K562 (cell line): ENCODE data around the gene ETFRF1. TPM values are rescaled to one million over a fixed set of nuclear protein-coding genes. Genes with fewer than 3 reads are reported as not detected.

Source experiments
- ATAC-seq: fragments of 200-7000 bp; cut with Tn5 transposase; 3 replicates; pipeline ENCODE4 v1.9.1; 2020; ENCODE audit warnings: moderate library complexity
- BruUV-seq: library from RNA; stranded (reverse); fragments of 400-500 nt; replicated peaks from 2 replicates; lab custom pipeline; 2021; lab: Mats Ljungman, UMichigan
- CTCF ChIA-PET: fragments of 300-600 bp; formaldehyde crosslinking; extraction: SDS; loops from one replicate; lab custom pipeline; 2021; ENCODE audit warnings: low intra/inter-chr PET ratio; lab: Yijun Ruan, JAX
- POLR2A ChIA-PET: fragments of 300-600, 350-650 bp; sonication (Branson Sonifier 250); formaldehyde crosslinking; extraction: SDS; loops from one replicate; lab custom pipeline; 2021; ENCODE audit warnings: antibody characterized with exemption, inconsistent platforms; lab: Yijun Ruan, JAX
- DNase-seq, 4 experiments: peaks; one replicate each; pipeline versions ENCODE4 v3.0.0 to v3.0.0-alpha.2; 2011 to 2018; ENCODE audit warnings: low spot score in 3 of 4, mixed read lengths in 3 of 4; ENCODE audit errors: extremely low read depth in 1 of 4
- FAIRE-seq: peaks from 2 replicates; lab custom pipeline; 2011; peaks lifted over from hg19 to GRCh38; lab: Jason Lieb, UNC
- H2AFZ ChIP-seq: 2 replicates; pipeline ENCODE4 v1.6.0; 2011; ENCODE audit warnings: low read depth, low read length, control low read depth, inconsistent platforms
- H3K27ac ChIP-seq: fragments of 200-600 bp; 3 replicates; pipeline ENCODE4 v1.8.0; 2011; ENCODE audit warnings: low read depth, mild to moderate bottlenecking, control low read depth, inconsistent platforms, low read length, moderate library complexity, mixed read lengths; ENCODE audit errors: extremely low read depth
- H3K27me3 ChIP-seq, 2 experiments: fragments of 300-600 bp in 1 of 2; 2 replicates in 1 of 2; 3 replicates in 1 of 2; pipeline versions ENCODE4 v1.6.0 to v1.8.0; 2011; ENCODE audit warnings: inconsistent platforms in 2 of 2, low read length in 2 of 2, mild to moderate bottlenecking in 1 of 2, mixed read lengths in 1 of 2, moderate library complexity in 1 of 2; ENCODE audit not compliant: control insufficient read depth in 2 of 2, insufficient read depth in 2 of 2
- H3K36me3 ChIP-seq: fragments of 300-600 bp; 3 replicates; pipeline ENCODE4 v1.8.0; 2011; ENCODE audit warnings: mild to moderate bottlenecking, low read length, inconsistent platforms; ENCODE audit not compliant: control insufficient read depth, insufficient read depth
- H3K4me1 ChIP-seq, 2 experiments: fragments of 200-600 bp in 1 of 2; replicated peaks in 1 of 2; 2 replicates in 1 of 2; 3 replicates in 1 of 2; pipeline versions ENCODE4 v1.5.1 to v1.8.0; 2011; ENCODE audit warnings: inconsistent platforms in 2 of 2, low read length in 2 of 2, mild to moderate bottlenecking in 1 of 2, mixed read lengths in 1 of 2, moderate library complexity in 1 of 2; ENCODE audit not compliant: control insufficient read depth in 2 of 2, insufficient read depth in 2 of 2
- H3K4me2 ChIP-seq: 2 replicates; pipeline ENCODE4 v1.6.1; 2011; ENCODE audit warnings: low read length, control low read depth, inconsistent platforms, mixed read lengths; ENCODE audit not compliant: insufficient read depth
- H3K4me3 ChIP-seq: fragments of 200-600 bp; sonication (generic), shearing (Covaris generic); 2 replicates; pipeline ENCODE4 v1.5.1; 2016; ENCODE audit warnings: control low read depth, inconsistent platforms
- H3K79me2 ChIP-seq: fragments of 200-600 bp; 3 replicates; pipeline ENCODE4 v1.8.0; 2011; ENCODE audit warnings: low read length, inconsistent platforms; ENCODE audit not compliant: control insufficient read depth, insufficient read depth
- H3K9ac ChIP-seq, 2 experiments: 2 replicates each; pipeline versions ENCODE4 v1.6.0 to v1.6.1; 2011; ENCODE audit warnings: low read depth in 2 of 2, low read length in 2 of 2, control low read depth in 1 of 2, inconsistent platforms in 1 of 2, mild to moderate bottlenecking in 1 of 2, mixed read lengths in 1 of 2; ENCODE audit not compliant: insufficient read depth in 1 of 2
- H3K9me1 ChIP-seq: one replicate; pipeline ENCODE4 v1.6.0; 2011; ENCODE audit warnings: inconsistent platforms, mild to moderate bottlenecking, low read length, moderate library complexity; ENCODE audit not compliant: control insufficient read depth, insufficient read depth
- H3K9me3 ChIP-seq: replicated peaks from 2 replicates; pipeline ENCODE4 v1.5.1; 2011; ENCODE audit warnings: low read depth, low read length, inconsistent platforms; ENCODE audit not compliant: control insufficient read depth, insufficient read depth
- H4K20me1 ChIP-seq: replicated peaks from 2 replicates; pipeline ENCODE4 v1.6.1; 2011; ENCODE audit warnings: low read length, inconsistent platforms, mixed read lengths; ENCODE audit not compliant: control insufficient read depth, insufficient read depth
- ARHGAP35 ChIP-seq: fragments of 450-650 bp; IDR thresholded peaks from 2 replicates; pipeline ENCODE4 v1.6.1; 2018; ENCODE audit not compliant: partially characterized antibody
- FOXA3 ChIP-seq, 2 experiments: fragments of 450-650 bp in 1 of 2; sonication (generic) in 1 of 2; formaldehyde crosslinking; IDR thresholded peaks in 1 of 2; conservative IDR thresholded peaks in 1 of 2; 2 replicates each; pipeline versions ENCODE4 v1.4.0 to v1.8.0; 2020 to 2022; ENCODE audit warnings: mild to moderate bottlenecking in 2 of 2, missing genetic modification reagents in 1 of 2
- HNRNPK ChIP-seq: fragments of 200-400 bp; formaldehyde crosslinking; IDR thresholded peaks from one replicate; pipeline ENCODE4 v1.6.1; 2018; ENCODE audit warnings: mild to moderate bottlenecking, low read depth, low read length; ENCODE audit not compliant: poor library complexity, severe bottlenecking
- NCOA4 ChIP-seq: fragments of 450-650 bp; IDR thresholded peaks from 2 replicates; pipeline ENCODE4 v1.6.1; 2018; ENCODE audit warnings: mild to moderate bottlenecking; ENCODE audit not compliant: partially characterized antibody
- NFYB ChIP-seq: IDR thresholded peaks from 2 replicates; pipeline ENCODE4 v1.6.1; 2011; ENCODE audit warnings: mild to moderate bottlenecking, moderate library complexity; ENCODE audit not compliant: insufficient read length; ENCODE audit errors: extremely low read depth
- UBTF ChIP-seq, 2 experiments: IDR thresholded peaks; 2 replicates each; pipeline ENCODE4 v1.6.1; 2012; ENCODE audit warnings: improper control_type of control experiment in 2 of 2, low read depth in 2 of 2, low read length in 2 of 2, borderline replicate concordance in 1 of 2
- ZNF280A ChIP-seq: fragments of 450-650 bp; IDR thresholded peaks from 2 replicates; pipeline ENCODE4 v1.6.1; 2018; ENCODE audit warnings: mild to moderate bottlenecking, low read depth; ENCODE audit not compliant: partially characterized antibody
- ZNF280B ChIP-seq: fragments of 250-450 bp; sonication (Bioruptor Pico); IDR thresholded peaks from 2 replicates; pipeline ENCODE4 v1.5.1; 2021; ENCODE audit warnings: mild to moderate bottlenecking
- WGBS: fragments of 100-300 bp; shearing (Covaris generic); methylation state at CpG from one replicate; pipeline ENCODE4 v1.1.6; 2016; ENCODE audit warnings: low coverage, mixed read lengths; ENCODE audit not compliant: insufficient coverage; ENCODE audit errors: missing lambda C conversion rate; 5-methylcytosine and 5-hydroxymethylcytosine counted together
- in situ Hi-C: fragments of 300-500 bp; cut with MboI; formaldehyde crosslinking; loops from 4 replicates; pipeline ENCODE4 v1.15.0; 2018; ENCODE audit warnings: inconsistent platforms, mixed read lengths
- intact Hi-C: fragments of 100-400 bp; cut with micrococcal nuclease; formaldehyde crosslinking; loops from 2 replicates; pipeline ENCODE4 v1.14.2; 2022
- polyA plus RNA-seq, 8 experiments: library from polyadenylated mRNA; depleted of rRNA in 4 of 8; stranded (reverse) in 5 of 8; unstranded in 3 of 8; fragments of >200 nt; fragmentation: Nextera tagmentation in 2 of 8; fragmentation: Illumina TruSeq in 1 of 8; extraction: Ambion mirVana in 2 of 8; extraction: Trizol in 1 of 8; gene quantifications; 2 replicates each; pipeline versions ENCODE4 v1.2.1 to v1.2.3, GENCODE V29; 2011 to 2014; ENCODE audit warnings: inconsistent platforms in 1 of 8, missing spikeins in 1 of 8
- total RNA-seq, 7 experiments: library from RNA; depleted of rRNA in 6 of 7; stranded (reverse); fragments of >200 nt in 6 of 7; fragmentation: Illumina TruSeq in 2 of 7; extraction: Trizol in 2 of 7; gene quantifications; 2 replicates each; pipeline versions ENCODE4 v1.2.1 to v1.2.3, GENCODE V29; 2011 to 2021; ENCODE audit warnings: low replicate concordance in 1 of 7

ETFRF1 gene
- total and polyA plus RNA-seq, 9 of the 15 experiments (the other 6 are each of a cell fraction or from before 2014, with no cell fraction given): 16.1 to 107 (median 33.7) TPM

- no peaks in the 10 kb centered on the region for H3K79me2 ChIP-seq
- 8% methylated on average over 2 of the region's 2 CpGs for WGBS
- CTCF ChIA-PET: interaction anchor here (1.1 to 2.0 kb wide), 2 partner anchors 87 to 163 kb away, joined by 3 to 7 read pairs; no protein-coding TSS in a partner anchor
- H3K27me3 ChIP-seq: no peaks in the 10 kb centered on the region
- no peaks in the 10 kb centered on the region for H3K4me1 ChIP-seq
- ATAC-seq: no peak
- POLR2A ChIA-PET: interaction anchor here (0.6 kb wide), 1 partner anchor 82 kb away, joined by 3 read pairs; no protein-coding TSS in a partner anchor
- H3K4me2 ChIP-seq: no peak overlapping the region
- peak; percentile 8 to 33 (median 16) for DNase-seq
- no TSS peak for BruUV-seq
- no peaks in the 10 kb centered on the region for H4K20me1 ChIP-seq
- no peak overlapping the region for H3K27ac ChIP-seq
- intact Hi-C loops: no loop called here
- no peak overlapping the region for H3K4me3 ChIP-seq
- in situ Hi-C loops: no loop called here
- no peak overlapping the region for H3K9ac ChIP-seq
- FAIRE-seq: peak; percentile 82
- no peaks in the 10 kb centered on the region for H3K9me3 ChIP-seq
- H3K36me3 ChIP-seq: no peaks in the 10 kb centered on the region
- no peaks in the 10 kb centered on the region for H3K9me1 ChIP-seq
- H2AFZ ChIP-seq: no peak overlapping the region
- TF ChIP-seq NCOA4 (no peak), HNRNPK (no peak), NFYB (no peak), ZNF280B (CRISPR knock-in tag) (no peak), ZNF280A (no peak), FOXA3 (CRISPR knock-in tag; conservative IDR thresholded peaks at IDR 0.05 in 1 of 2, IDR thresholded peaks at IDR 0.05 in 1 of 2) (no peak), ARHGAP35 (no peak), UBTF (IDR thresholded peaks at IDR 0.05; ENCODE audit: borderline replicate concordance in 1 of 2, low read depth in 2 of 2, low read length in 2 of 2) (no peak)
Observed at GRCh38 chr12:25155022-25155576, 39.9 kb upstream of the ETFRF1 start.
